Measurements from ENCODE around the gene SLC24A3.

The SLC24A3 gene

GRCh38 chr20:19478320-19478895 is 266.0 kb downstream of the SLC24A3 start:
- DNase-seq, result no peak

- DNase-seq, result no peak
Measured at GRCh38 chr20:19482726-19483125, 270.3 kb downstream of the SLC24A3 start.

- no peak for DNase-seq
Measured at GRCh38 chr20:19483309-19483708, 270.9 kb downstream of the SLC24A3 start.

GRCh38 chr20:19486446-19486845 is 274.0 kb downstream of the SLC24A3 start:
- no peak for DNase-seq

GRCh38 chr20:19487420-19487819 is 275.0 kb downstream of the SLC24A3 start:
- DNase-seq, result no peak

- DNase-seq, result no peak
Measured at GRCh38 chr20:19491241-19491640, 278.8 kb downstream of the SLC24A3 start.

- DNase-seq, result no peak
Measured at GRCh38 chr20:19492116-19492515, 279.7 kb downstream of the SLC24A3 start.

GRCh38 chr20:19492687-19493336 is 280.4 kb downstream of the SLC24A3 start:
- DNase-seq, result peak; percentile 62

GRCh38 chr20:19493794-19494495 is 281.5 kb downstream of the SLC24A3 start:
- no peak for DNase-seq

- DNase-seq, result no peak
Measured at GRCh38 chr20:19495905-19496703, 283.7 kb downstream of the SLC24A3 start.

- DNase-seq, result no peak
Measured at GRCh38 chr20:19497064-19497463, 284.6 kb downstream of the SLC24A3 start.

GRCh38 chr20:19498756-19499155 is 286.3 kb downstream of the SLC24A3 start:
- no peak for DNase-seq

- DNase-seq, result no peak
Measured at GRCh38 chr20:19501476-19502115, 289.2 kb downstream of the SLC24A3 start.

GRCh38 chr20:19502169-19502568 is 289.7 kb downstream of the SLC24A3 start:
- no peak for DNase-seq

GRCh38 chr20:19504251-19504650 is 291.8 kb downstream of the SLC24A3 start:
- DNase-seq, result no peak

- DNase-seq, result no peak
Measured at GRCh38 chr20:19506021-19506420, 293.6 kb downstream of the SLC24A3 start.

GRCh38 chr20:19508449-19508848 is 296.0 kb downstream of the SLC24A3 start:
- DNase-seq, result no peak

- no peak for DNase-seq
Measured at GRCh38 chr20:19510611-19511010, 298.2 kb downstream of the SLC24A3 start.

GRCh38 chr20:19511931-19512330 is 299.5 kb downstream of the SLC24A3 start:
- no peak for DNase-seq

- DNase-seq, result peak; percentile 26
Measured at GRCh38 chr20:19512886-19513677, 300.6 kb downstream of the SLC24A3 start.

- no peak for DNase-seq
Measured at GRCh38 chr20:19515074-19515473, 302.6 kb downstream of the SLC24A3 start.

- no peak for DNase-seq
Measured at GRCh38 chr20:19519466-19519865, 307.0 kb downstream of the SLC24A3 start.
